GM18868 (cell line): Measurements from ENCODE around the gene GARIN5B.

Experiments
- ATAC-seq: cut with Tn5 transposase; IDR thresholded peaks from one replicate; pipeline ENCODE4 v1.9.1; 2021; ENCODE audit warnings: mild to moderate bottlenecking, moderate library complexity; ENCODE audit not compliant: unreplicated experiment

GARIN5B gene

DNA sequence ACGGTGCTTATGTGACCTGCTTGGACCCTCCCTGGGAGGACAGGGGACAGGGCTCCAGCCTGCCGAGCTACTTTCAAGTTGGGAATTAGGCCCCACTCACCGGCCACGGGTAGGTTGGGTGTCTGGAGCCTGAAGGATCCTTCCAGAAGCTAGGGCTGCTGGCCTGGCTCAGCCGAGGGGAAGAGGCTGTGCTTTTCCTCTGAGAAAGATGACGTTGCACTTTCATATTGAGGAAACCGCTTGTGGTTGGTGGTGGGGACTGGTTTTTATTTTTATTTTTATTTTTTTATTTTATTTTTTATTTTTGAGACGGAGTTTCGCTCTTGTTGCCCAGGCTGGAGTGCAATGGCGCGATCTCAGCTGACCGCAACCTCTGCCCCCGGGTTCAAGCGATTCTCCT is 37.9 kb downstream of the GARIN5B start, which contains the start of gene TMEM150B:
Gene TMEM150B (minus strand): TSS at position 170 of the 400 bp plus-strand sequence. CDS start 4,305 bp downstream, outside the sequence.
- ATAC-seq = no peak

DNA sequence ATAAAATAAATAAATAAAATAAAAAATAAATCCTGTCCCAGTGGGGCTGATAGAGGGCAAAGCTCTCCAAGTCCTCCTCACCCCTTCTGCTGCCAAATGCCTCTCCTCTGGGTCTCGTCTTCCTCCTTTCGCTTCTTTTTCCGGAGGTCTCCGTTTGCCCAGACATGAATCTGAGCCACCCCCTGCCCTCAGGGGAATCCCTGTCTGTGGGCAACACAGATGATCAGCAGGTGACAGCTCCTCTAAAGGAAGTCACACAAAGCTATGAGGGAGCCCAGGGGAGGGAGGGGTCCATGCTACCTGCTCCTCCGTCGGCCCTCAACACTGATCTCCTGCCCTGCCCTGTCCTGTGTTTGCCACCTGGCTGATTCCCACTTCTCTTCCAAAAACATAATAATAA is 38.4 kb downstream of the GARIN5B start:
- ATAC-seq = no peak

DNA sequence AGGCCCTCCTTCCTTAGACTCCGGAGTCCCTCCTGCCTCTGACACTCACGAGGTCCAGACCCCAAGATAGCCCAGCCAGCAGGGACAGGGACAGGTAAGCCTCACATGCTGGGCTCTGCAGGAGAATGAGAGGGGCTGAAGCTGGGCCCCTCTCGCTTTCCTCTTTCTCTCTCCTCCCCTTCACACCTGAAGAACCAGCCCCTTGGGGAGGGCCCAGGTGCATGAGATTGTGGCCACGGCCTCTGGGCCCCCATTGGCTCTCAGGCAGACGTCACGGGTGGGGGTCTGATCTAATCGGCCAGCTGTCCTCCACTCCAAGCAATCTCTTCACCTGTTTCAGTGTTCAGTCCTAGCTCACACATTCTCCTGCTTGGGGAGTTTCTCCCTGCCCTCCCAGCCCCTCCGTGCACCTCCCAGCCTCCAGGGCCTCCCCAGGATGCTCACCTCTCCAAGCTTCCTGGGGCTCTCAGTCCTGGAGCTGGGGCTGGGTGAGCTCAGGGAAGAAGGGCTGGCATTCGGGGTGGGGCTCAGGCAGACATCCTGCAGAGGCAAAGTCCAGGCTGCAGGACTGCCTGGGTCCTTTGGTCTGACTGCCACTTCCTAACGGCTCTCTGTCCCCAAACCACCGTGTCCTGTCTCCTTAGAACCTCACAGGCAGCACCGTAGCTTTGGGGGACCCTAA is 40.7 kb downstream of the GARIN5B start:
- no peak for ATAC-seq

DNA sequence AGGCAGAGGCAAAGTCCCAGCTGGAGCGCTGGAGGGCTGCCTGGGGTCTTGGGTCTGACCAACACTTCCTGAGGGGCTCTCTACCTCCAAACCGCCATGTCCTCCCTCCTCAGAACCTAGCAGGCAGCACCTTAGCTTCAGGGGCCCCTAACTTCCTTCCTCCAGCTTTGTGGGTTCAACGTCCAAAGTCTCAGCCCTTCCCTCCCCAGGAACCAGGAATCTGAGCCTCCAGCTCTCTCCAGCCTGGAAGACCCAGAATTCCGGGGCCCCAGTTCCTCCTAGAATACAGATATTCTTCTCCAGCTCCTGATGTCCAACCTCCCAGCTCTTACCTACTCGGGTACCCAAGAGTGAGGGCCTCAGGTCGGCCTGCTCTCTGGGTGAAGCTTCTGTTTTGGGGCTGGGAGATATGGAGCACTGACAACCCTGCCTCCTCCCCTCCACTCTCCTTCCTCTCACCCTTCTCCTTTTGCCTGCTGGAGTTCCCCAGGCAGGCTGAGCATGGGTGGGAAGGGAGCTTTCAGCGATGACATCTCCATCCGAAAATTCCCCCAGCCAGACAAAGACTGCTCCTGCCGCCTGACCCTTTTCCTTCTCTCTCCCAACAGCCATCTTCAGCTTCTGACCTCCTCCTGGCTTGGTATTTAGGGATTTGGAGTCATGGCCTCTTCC is 41.5 kb downstream of the GARIN5B start:
- no peak for ATAC-seq

DNA sequence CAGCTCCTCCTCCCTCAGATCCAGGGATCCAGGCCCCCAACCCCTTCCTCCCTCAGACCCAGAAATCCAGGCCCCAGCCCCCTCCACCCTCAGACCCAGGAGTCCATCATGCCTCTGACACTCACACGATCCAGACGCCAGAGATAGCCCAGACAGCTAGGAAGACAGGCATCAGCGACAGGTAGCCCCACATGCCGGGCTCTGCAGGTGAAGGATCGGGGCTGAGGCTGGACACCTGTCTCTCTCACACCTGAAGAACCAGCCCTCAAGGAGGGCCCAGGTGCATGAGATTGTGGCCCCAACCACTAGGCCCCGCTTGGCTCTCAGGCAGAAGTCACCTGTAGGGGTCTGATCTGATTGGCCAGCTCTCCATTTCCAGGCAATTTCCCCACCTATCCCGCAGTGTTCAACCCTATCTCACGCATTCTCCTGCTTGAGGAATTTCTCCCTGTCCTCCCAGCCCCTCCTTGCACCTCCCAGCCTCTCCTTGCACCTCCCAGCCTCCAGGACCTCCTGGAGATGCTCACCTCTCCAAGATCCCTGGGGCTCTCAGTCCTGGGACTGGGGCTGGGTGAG is 42.1 kb downstream of the GARIN5B start:
- ATAC-seq = no peak

DNA sequence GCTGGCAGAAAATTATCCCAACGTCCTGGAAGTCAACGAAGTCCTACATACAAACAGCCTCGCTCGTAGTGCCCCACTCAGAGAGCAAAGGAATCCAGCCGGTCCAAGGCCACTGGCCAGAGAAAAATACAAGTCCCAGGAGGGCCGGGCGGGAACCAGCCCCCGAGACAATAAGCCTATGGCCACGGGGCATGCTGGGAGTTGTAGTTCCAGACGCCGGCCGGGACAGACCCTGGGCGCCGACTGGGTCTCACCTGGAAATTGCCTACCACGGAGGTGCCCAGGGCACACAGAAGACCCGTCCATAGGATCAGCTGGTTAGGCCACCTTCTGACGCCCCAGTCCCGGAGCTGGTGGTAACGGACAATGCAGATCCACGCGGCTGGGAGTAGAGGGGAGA is 43.3 kb downstream of the GARIN5B start:
- ATAC-seq = no peak

DNA sequence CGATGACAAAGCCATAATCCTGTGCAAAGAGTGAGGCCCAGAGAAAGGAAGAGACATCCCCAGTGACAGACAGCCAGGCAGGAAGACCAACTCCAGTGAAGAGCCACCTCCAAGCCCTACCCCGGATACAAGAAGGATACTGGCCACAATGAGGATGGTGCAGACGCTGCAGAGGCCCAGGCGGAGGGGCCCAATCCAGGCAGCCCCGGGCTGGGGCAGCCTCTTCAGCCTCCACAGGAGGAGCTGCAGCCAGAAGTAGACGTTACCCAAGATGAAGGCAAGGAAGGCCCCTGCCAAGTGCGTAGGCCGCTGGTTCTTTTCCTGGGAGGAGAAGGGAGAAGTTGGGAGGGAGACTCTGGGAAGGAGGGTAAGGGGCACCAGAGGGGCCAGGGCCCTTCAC is 46.4 kb downstream of the GARIN5B start:
- ATAC-seq = no peak

DNA sequence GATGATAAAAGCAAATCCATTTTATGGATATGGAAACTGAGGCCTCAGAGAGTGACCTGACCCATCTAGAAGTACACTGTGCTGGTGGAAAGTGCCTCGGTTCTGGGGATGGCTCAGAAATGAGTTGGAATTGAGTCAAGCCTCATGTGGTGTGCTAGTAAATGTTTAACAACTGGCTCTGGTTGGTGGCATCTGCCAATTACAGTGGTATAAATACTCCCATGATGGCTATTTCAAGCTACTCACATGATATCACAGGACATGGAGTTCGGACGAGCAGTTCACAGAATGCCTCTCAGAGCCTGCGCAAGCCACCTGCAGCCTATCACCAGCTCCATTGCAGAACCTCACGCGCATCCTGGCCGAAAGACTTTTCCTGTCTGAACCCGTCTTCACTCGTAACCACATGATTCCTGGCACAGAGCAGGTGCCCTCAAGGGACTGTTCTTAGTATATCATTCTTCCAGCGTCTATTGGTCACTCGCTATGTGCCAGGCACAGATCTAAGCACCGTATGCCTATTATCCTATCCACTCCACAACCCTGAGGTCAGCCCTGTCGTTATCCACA is 47.0 kb downstream of the GARIN5B start:
- ATAC-seq = no peak

DNA sequence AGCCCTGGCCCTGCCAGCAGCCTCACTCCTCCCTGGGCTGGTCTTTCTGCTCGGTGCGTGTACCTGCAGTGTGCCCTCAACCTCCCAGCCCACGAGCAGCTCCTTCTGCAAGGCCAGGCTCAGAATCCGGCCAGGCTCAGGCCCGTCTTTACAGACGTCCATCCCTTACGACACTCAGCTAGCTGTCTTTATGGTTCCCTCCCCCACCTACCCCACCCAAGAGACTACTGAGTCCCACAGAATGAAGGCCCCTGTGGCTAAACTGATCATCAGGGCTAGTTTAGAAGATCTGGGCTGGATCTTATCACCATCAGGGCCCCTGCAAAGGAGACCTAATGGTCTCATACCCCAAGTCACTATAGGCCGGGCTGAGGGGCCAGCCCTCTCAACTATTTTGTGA is 48.7 kb downstream of the GARIN5B start:
- ATAC-seq = no peak

DNA sequence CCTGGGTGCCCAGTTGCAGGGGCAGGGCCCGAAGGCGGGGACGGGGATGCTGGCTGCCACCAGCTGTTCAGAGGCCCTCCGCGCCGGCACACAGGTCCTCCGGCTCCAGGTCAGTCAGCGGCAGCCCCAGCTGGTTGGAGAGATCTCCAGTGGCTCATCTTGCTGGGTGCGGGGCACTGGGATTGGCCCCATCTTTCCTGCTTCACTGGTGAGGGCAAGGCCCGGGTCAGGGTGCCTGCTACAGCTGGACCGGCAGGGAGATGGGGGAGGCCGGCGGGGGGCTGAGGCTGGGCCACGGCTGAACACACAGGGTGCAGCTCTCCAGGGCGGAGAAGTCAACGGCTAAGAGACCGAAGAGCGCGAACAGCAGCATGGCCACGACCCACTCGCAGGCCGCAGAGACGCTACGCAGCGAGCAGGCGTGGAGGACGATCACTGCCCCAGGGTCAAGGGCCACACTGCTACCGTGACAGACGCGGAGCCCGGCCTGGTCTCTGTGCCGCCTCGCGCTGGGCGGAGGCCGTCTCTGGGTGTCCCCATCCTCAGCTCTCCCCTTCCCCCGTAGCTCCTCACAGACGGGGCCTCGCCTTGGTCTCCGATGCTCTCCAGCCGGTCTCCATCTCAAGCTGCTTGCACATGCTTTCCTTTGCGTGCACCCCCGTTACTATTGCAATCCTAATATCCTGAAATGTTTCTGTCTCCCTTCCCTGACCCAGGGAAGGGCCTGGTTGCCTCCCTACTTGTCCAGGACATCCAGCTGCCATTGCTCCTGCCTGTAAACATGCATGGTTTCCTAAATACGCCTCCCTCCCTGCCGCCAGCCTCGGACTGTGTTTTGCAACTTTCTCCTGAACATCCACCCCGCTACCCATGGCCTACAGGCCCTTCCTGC is 50.2 kb downstream of the GARIN5B start:
- no peak for ATAC-seq

DNA sequence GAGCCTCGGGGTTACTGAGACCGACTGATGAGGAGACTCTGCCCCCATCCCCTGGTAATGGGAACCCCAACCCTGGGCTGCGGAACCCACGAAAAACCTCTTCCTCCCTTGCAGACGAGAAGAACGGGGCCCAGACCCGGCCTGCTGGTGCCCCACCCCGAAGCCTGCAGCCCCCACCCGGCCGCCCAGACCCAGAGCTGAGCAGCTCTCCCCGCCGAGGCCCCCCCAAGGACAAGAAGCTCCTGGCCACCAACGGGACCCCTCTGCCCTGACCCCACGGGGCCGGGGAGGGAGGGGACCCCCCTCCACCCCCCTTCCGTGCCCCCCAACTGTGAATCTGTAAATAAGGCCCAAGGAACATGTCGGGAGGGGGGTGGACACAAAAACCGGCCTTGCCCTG is 51.3 kb downstream of the GARIN5B start:
- ATAC-seq = no peak

DNA sequence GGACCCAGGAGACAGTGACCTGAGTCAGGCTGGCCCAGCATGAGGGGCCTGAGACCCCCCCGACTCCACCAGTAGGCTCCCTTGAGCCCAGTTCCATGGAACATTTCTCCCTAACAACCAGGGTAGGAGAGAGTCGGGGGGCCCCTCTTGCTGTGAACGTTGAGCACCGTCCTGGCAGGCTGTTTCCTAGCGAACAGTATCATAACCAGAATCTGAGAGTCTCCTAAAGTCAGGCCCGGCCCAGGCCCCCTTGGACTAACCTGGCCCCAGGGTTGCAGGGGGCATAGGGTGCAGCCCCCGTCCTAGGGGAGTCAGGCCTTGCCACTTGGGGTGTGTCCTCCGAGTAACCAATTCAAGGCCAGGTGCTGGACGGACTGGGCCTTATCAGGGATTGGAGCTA is 51.7 kb downstream of the GARIN5B start:
- no peak for ATAC-seq

DNA sequence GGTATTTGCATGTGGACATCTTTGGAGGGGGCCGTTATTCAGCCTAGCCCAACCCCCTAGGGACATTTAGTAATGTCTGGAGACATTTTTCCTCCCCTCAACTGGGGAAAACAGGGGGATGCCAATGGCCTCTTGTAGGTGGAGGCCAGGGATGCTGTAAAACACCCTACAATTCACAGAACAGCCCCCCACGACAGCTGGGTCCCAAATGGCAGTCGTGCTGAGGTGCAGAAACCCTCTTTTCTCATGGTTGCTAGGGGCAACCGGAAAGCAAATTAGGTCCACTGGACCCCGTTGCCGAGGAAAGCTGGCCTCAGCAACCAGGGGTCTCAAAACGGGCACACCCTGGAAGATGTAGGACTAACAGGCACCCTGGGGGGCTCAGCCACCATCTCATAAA is 52.6 kb downstream of the GARIN5B start:
- ATAC-seq = no peak

DNA sequence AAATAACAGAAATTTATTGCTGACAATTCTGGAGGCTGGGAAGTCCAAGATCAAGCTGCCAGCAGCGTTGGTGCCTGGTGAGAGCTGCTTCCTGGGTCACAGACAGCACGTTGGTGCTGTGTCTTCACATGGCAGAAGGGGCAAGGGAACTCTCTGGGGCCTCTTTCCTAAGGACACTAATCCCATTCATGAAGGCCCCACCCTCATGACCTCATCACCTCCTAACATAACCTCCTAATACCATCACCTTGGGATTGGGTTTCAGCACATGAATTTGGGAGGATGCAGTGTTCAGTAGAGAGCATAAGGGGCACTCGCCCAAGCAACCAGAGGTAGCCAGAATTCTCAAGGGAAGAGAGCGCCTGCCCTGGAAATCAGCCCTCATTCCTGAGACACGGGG is 53.6 kb downstream of the GARIN5B start:
- ATAC-seq = no peak

DNA sequence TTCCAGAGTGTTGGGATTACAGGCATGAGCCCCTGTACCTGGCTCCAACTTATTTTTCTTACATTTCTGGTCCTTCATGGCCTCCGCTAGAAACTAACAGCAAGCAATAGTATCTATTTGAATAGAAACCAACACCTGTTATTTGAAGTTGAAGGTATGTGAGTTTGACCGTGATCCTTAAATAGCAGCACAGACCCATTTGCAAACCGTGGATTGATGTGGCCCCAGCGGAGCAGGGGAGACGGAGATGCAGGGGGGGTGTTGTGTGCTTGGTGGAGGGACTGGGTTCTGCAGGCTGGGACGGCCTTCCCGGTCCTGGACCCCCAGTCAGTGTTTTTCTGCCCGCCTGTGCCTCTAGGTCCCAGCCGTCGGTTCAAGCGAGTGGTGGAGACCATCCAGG is 54.8 kb downstream of the GARIN5B start:
- ATAC-seq = no peak

DNA sequence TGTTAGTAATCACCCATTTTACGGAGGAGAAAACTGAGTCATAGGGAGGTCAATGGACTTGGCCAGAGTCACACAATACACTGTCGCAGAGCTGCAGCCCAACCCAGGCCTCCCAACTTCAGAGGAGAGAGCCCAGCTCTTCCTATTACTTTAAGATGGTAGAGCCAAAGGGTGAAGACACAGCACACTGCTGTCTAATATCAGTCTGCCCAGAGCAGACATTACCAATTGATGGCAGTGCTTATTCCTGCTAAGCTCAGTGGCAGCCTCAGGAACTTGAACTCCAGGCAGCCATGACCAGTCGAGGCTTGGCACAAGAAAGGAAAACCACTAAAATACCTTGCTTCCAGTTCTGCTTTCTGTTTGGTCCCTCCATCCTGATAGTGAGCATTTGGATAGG is 56.3 kb downstream of the GARIN5B start:
- ATAC-seq = no peak

DNA sequence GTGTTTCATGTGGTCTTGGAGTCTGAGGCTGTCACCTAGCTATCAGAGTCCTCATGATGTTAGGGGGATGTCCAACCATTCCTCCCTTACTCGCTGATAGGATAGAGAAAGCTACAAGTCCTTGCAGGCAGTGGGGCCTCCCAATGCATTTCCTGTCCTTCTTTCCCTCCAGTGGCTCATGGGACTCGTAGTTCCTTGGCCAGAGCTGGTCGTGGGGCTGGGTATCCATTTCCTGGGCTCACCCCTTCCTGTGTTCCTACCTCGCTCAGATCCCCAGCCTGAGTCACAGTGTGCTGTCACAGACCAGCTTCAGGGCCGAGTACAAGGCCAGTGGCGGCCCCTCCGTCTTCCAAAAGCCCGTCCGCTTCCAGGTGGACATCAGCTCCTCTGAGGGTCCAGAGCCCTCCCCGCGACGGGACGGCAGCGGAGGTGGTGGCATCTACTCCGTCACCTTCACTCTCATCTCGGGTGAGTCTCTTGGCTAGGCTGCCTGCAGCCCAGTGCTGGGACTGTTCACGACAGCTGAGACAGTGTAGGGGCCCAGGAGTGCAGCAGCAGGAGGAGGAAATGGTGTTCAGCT is 57.0 kb downstream of the GARIN5B start:
- ATAC-seq = no peak

DNA sequence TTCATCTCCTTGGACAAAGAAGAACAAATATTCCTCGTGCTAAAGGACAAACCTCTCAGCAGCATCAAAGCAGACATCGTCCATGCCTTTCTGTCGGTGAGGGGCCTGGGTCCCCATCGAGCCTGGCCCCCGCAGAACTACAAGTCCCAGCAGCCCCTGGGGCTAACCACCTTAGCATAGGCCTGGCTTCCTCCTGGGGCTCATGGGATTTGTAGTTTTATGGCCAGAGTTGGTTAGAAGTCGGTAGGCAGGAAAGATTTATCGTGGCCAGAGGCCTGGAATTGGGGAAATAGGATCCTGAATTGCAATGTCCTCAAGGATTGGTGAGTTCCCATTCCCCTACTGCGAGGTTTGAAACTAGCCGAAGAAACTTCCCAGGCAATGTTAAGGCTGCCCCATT is 57.6 kb downstream of the GARIN5B start:
- ATAC-seq = no peak

DNA sequence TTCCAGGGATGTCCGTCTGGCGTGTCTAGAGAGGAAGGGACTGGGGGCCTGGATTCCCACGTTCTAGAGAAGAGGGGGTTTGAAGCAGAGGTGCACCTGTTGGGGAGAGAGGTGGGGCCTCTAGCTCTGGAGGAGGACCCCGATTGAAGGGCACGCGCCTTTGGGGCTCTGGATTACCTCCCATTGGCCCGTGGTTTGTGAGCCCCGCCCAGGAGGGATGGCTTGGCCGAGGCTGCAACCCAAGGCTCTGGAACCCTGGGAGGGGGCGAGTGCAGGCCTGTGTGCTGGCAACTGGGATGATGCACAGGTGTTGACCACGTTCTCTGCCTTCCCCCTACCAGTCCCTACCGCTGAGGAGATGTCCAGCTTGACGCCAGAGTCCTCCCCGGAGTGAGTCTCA is 58.1 kb downstream of the GARIN5B start:
- no peak for ATAC-seq
